Mucosa of descending colon (tissue), 3 donors: ENCODE results near the gene IMMP2L. TPM values are rescaled to one million over a fixed set of nuclear protein-coding genes. Genes with fewer than 3 reads are reported as not detected.

ENCODE experiments used
- ATAC-seq: fragments of 200-7000 bp; cut with Tn5 transposase; one replicate; pipeline ENCODE4 v1.9.1; 2020; ENCODE audit warnings: mild to moderate bottlenecking, moderate library complexity
- DNase-seq, 3 donors: peaks; one replicate each; pipeline ENCODE4 v3.0.0-alpha.2; 2020
- H3K36me3 ChIP-seq: fragments of 200-600 bp; one replicate; pipeline ENCODE4 v1.8.0; 2021; ENCODE audit warnings: low read depth, mild to moderate bottlenecking
- H3K4me1 ChIP-seq: fragments of 200-600 bp; one replicate; pipeline ENCODE4 v1.8.0; 2021; ENCODE audit warnings: low read depth, mild to moderate bottlenecking
- H3K4me3 ChIP-seq: fragments of 200-600 bp; one replicate; pipeline ENCODE4 v1.8.0; 2021; ENCODE audit warnings: mild to moderate bottlenecking
- H3K9me3 ChIP-seq: fragments of 200-600 bp; one replicate; pipeline ENCODE4 v1.8.0; 2021; ENCODE audit warnings: mild to moderate bottlenecking
- CTCF ChIP-seq: fragments of 200-600 bp; IDR thresholded peaks from one replicate; pipeline ENCODE4 v1.8.0; 2022; ENCODE audit warnings: antibody characterized with exemption, mild to moderate bottlenecking
- intact Hi-C, 2 donors: fragments of 100-400 bp; cut with DNase I in 1 of 2; cut with micrococcal nuclease in 1 of 2; formaldehyde crosslinking; loops; one replicate each; pipeline versions ENCODE4 v1.11.0 to v1.11.1; 2022; cut with DNase I, micrococcal nuclease
- total RNA-seq, 3 donors: library from RNA; stranded (reverse); fragmentation: NEBNext Ultra II Directional in 2 of 3; extraction: Animal tissue kit (Norgen Biotek cat#: 25700) in 2 of 3; gene quantifications; one replicate each; pipeline versions ENCODE4 v1.2.1 to v1.2.4, GENCODE V29; 2021 to 2023
- donor health status: DM: no; HTN: no; CAD: no; lungs with moderate emphysema.
- donor health status: DM: no; HTN: no; CAD: no.
- donor health status: DM: no; HTN: yes; CAD: no.

The IMMP2L gene
- total RNA-seq, 3 donors from 2014 or later = 12.1 to 20.7 (median 17.7) TPM

- DNase-seq (no peak), ATAC-seq (no peak)
- Histone ChIP-seq H3K36me3 (no peaks in the 10 kb centered on the region), H3K4me1 (no peaks in the 10 kb centered on the region), H3K9me3 (no peaks in the 10 kb centered on the region), H3K4me3 (no peak overlapping the region)
- intact Hi-C loops = no loop called here
- no peak for TF ChIP-seq CTCF
These were observed 394.1 kb downstream of the IMMP2L start for GRCh38 chr7:111168182-111168581.

- intact Hi-C loops = no loop called here
- H3K4me3 ChIP-seq = no peak overlapping the region
- DNase-seq (no peak), ATAC-seq (no peak)
- no peak for TF ChIP-seq CTCF
- H3K9me3 ChIP-seq = no peaks in the 10 kb centered on the region
- H3K4me1 ChIP-seq = no peaks in the 10 kb centered on the region
- no peaks in the 10 kb centered on the region for H3K36me3 ChIP-seq
These were observed 397.9 kb downstream of the IMMP2L start for GRCh38 chr7:111164442-111164841.

- no peak for TF ChIP-seq CTCF
- ATAC-seq = no peak
These were observed 399.6 kb downstream of the IMMP2L start for GRCh38 chr7:111162692-111163091.

GRCh38 chr7:111160297-111160696 is 402.0 kb downstream of the IMMP2L start:
- no peaks in the 10 kb centered on the region for H3K9me3 ChIP-seq
- no peaks in the 10 kb centered on the region for H3K36me3 ChIP-seq
- no peak for ATAC-seq
- no peak overlapping the region for H3K4me3 ChIP-seq
- H3K4me1 ChIP-seq = no peaks in the 10 kb centered on the region
- no peak for DNase-seq
- intact Hi-C loops = no loop called here
- no peak for TF ChIP-seq CTCF

More at GRCh38 chr7:111162692-111163091, 399.6 kb downstream of the IMMP2L start:
- intact Hi-C loops = no loop called here
- no peaks in the 10 kb centered on the region for H3K36me3 ChIP-seq
- no peaks in the 10 kb centered on the region for H3K9me3 ChIP-seq
- H3K4me3 ChIP-seq = no peak overlapping the region
- H3K4me1 ChIP-seq = no peaks in the 10 kb centered on the region
- DNase-seq = no peak

GRCh38 chr7:111159426-111159825 is 402.9 kb downstream of the IMMP2L start:
- no peak for ATAC-seq
- intact Hi-C loops = no loop called here
- TF ChIP-seq CTCF = no peak

GRCh38 chr7:111150709-111151108 is 411.6 kb downstream of the IMMP2L start:
- TF ChIP-seq CTCF = no peak
- H3K4me1 ChIP-seq = no peaks in the 10 kb centered on the region
- no peaks in the 10 kb centered on the region for H3K36me3 ChIP-seq
- H3K9me3 ChIP-seq = no peaks in the 10 kb centered on the region
- DNase-seq = no peak
- no peak for ATAC-seq
- H3K4me3 ChIP-seq = no peak overlapping the region
- intact Hi-C loops = no loop called here

More at GRCh38 chr7:111159426-111159825, 402.9 kb downstream of the IMMP2L start:
- Histone ChIP-seq H3K36me3 (no peaks in the 10 kb centered on the region), H3K4me3 (no peak overlapping the region), H3K9me3 (no peaks in the 10 kb centered on the region), H3K4me1 (no peaks in the 10 kb centered on the region)
- DNase-seq = no peak
